Measurements from ENCODE around the gene SCN2B.

Gene SCN2B

GRCh38 chr11:118175031-118175992 lies 1.1 kb downstream of the SCN2B start:
- no peak for DNase-seq (ENCODE audit: low spot score)

DNA sequence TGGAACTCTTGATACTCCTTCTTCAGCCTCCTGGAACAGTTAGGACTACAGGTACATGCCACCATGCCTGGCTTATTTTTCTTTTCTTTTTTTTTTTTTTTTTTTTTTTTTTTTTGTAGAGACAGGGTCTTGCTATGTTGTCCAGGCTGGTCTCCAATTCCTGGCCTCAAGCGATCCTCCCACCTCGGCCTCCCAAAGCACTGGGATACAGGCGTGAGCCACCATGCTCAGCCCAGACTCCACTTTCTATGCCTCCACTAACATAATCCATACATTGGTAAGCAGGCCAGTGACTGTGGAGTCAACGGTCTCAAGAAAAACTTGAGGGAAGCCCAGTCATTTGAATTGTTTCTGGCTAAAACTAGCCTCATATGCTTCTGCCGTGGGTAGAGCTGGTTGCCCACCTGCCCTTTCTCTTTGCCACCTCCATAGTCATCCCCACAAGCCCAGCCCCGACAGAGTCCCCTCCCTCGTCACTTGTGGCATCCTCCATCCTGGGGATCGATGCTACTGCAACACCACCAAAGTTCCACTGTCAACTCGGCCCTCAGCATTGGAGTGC lies 2.4 kb downstream of the SCN2B start:
- no peak for DNase-seq (ENCODE audit: low spot score)

GRCh38 chr11:118172356-118172755 lies 4.1 kb downstream of the SCN2B start:
- DNase-seq (ENCODE audit: low spot score): no peak

DNA sequence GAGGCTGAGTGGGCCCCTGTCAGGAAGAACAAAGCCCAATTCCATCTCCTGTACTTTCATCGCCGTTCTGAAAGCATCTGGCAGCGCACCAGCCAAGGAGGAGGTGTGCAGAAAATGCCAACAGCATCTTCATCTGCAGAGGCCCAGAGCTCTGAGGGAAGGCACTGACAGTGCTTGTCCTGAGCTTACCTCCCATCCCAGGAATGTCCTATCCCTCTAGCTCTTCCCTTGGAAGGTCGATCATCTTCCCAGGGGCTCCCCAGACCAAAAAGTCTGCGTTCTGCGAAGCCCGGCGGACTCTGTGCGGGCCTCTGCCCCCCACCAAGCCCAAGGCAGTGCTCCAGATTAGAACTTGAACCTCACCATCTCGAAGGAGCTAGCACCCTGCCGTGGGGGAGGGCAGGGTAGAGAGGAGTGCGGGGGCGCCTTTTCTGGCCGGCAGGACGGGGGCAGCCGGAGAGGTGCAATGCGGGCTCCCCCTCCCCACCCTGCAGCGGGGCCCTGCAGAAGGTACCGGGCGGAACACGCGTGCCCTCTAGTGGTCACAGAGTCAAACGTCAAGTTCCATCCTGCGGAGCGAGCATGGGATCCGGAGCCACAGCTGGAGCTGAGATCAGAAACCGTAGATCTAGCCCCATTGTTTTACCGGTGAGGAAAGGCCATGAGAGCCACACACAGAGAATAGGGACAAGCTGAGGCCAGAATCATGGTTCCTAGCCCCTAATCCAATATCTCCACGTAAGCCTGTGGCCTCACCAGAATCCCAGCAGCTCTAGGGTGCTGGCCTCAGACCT lies 5.0 kb downstream of the SCN2B start:
- peak; percentile 84 for DNase-seq (ENCODE audit: low spot score)

DNA sequence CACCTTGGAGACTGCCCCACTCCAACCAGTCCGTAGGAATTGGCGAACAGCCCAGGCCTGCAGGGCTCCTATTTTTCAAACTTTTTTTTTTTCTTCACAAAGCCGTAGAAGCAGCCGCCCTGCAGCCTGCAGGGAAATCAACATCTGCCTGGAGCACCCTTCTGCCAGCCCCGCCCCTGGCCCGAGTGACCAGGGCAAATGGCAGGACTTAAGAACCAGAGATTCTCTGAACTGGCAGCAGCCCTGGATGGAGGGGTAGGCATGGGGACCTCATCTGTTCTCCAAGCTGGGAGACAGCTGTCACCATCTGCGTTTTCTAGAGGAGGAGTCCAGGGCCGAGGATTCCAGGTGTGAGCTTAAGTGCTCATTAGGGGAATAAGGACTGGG lies 5.6 kb downstream of the SCN2B start:
- no peak for DNase-seq (ENCODE audit: low spot score)

GRCh38 chr11:118170231-118170630 lies 6.2 kb downstream of the SCN2B start:
- no peak for DNase-seq (ENCODE audit: low spot score)

DNA sequence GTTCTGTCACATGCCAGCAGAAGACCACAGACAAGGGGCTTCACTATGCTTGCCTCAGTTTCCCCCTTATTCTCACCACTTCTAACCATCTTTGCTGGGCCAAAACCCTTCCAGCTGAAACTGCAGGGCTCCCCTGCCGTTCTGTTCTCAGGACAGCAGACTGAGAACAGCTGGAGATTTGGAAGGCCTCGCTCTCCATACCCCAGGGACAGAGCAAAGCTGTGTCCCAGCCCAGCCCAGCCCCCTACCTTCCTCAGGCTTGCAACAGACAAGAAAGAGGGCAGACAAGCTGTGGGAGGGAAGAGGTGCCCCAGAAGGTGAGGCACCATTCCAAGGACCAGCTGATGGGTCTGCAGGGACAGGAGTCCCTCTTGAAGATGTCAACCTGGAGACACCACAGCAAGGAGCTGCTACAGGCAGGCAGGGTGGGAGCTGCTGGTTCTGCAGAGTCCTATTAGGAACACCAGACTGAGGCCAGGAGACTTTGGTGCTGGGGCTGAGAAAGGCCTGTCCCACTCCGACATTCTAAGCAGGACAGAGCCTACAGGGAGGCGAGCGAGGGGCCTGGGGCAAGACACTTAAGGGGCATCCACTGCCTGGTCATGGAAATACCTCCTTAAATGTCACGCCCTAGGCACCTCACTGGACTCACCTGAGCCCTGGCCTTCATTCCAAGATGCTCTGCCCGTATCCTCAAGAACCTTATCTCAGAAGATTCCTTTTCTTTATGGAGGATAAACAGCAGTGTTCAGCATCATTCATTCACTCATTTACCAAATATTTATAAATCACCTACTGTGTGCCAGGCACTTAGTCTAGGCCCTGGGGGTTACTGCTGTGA lies 6.9 kb downstream of the SCN2B start:
- no peak for DNase-seq (ENCODE audit: low spot score)

DNA sequence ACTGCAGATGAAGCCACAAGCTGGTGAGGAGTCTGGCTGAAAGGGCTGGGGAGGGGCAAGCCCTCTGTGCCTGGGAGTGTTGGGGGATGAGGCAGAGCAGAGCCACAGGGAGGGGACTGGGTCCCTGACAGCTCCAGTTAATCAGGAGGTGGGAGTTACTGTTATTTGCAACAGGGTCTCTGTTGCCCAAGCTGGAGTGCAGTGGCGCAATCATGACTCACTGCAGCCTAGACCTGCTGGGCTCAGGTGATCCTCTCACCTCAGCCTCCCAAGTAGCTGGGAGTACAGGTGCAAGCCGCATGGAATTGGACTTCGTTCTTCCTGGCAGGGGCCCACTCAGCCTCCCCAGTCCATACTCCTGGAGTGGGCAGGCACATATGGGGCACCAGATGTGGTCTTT lies 7.7 kb downstream of the SCN2B start:
- no peak for DNase-seq (ENCODE audit: low spot score)

DNA sequence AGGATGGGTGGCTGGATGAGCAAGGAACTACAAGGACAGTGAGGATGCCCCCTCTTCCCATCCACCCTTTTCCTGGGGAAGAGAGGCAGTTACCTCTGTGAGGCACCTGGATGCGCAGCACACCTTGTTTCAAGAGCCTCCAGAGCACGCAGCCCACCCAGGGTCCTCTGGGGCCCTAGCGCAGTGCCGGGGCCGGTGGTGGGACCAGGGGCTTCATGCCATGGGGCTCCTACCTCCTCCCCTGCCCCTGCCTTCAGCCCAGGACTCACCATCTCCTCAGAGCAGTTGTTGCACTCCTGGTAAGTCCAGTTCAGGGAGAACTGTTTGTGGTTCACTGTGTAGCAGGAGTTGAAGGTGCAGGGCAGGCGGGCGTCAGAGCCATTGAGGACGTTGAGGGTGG lies 8.1 kb downstream of the SCN2B start:
- DNase-seq (ENCODE audit: low spot score): no peak

DNA sequence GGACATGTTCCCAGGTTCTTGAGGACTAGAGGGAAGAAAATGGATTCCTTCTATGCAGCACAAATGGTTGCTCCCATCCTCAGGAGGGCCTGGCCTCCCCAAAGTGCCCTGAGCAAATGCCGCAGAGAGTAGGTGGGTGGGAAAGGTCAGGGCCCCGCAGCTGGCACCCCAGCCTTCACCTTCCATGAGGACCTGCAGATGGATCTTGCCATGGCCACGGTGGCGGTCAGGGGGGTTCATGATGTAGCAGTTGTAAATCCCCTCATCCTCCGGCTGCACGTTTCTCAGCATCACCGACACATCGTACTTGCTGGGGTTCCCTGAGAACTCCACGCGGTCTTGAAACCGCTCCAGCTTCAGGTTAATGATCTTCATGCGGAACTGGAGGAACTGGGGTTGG lies 8.5 kb downstream of the SCN2B start:
- DNase-seq (ENCODE audit: low spot score): no peak

- DNase-seq (ENCODE audit: low spot score): no peak
Observed at GRCh38 chr11:118167253-118167652, 9.2 kb downstream of the SCN2B start.

GRCh38 chr11:118166641-118167040 lies 9.8 kb downstream of the SCN2B start:
- no peak for DNase-seq (ENCODE audit: low spot score)

DNA sequence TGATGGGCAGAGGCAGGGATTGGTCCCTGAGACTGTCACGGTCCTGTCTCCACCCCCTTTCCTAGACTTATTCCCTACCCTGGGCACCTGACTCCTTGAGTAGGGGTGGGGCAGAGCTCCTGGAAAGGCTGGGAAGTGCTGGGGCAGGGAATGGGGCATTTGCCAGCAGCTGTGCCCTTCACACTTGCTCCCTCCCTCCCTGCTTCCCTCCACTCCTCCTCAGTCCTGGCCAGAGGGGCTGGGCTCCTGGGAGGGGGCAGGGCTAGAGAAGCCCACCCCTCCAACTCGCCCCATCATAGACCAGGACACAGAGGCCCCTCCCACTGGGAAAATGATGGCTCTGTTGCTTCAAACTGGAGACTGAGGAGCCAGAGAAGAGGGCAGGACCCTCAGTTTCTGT lies 11.6 kb downstream of the SCN2B start:
- DNase-seq (ENCODE audit: low spot score): no peak

DNA sequence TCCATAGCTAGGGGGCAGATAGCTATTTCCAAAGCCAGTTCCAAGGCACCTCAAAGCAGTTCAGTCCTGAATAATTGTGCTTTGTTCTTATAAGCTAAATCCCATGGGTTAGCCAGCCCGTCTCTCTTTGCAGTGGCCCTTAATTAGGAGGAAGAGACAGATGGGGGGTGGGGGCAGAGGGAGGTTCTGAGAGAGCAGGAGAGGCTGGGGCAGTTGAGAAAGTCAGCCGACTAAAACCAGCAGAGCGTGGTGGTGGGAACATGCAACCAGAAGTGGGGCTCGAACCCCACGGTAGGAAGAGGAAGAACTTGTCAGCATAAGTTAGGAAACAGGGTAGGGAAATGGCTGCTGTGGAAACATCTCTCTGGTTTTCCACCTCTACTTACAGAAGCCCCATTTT lies 12.9 kb downstream of the SCN2B start:
- DNase-seq (ENCODE audit: low spot score): no peak

- no peak for DNase-seq (ENCODE audit: low spot score)
Observed at GRCh38 chr11:118162846-118163245, 13.6 kb downstream of the SCN2B start.

DNA sequence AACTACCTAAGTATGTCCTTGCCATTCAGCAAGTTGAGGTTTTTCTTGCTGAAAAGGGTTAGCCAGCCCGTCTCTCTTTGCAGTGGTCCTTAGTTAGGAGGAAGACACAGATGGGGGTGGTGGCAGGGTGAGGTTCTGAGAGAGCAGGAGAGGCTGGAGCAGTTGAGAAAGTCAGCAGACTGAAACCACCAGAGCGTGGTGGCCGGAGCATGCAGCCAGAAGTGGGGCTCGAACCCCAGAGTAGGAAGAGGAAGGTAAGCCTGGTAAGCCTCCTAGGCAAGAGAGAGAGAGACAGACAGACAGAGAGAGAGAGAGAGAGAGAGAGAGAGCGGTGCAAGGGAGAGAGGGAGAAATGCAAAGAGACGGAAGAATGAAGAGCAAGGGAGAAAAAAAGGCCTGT lies 14.7 kb downstream of the SCN2B start:
- DNase-seq (ENCODE audit: low spot score): no peak

DNA sequence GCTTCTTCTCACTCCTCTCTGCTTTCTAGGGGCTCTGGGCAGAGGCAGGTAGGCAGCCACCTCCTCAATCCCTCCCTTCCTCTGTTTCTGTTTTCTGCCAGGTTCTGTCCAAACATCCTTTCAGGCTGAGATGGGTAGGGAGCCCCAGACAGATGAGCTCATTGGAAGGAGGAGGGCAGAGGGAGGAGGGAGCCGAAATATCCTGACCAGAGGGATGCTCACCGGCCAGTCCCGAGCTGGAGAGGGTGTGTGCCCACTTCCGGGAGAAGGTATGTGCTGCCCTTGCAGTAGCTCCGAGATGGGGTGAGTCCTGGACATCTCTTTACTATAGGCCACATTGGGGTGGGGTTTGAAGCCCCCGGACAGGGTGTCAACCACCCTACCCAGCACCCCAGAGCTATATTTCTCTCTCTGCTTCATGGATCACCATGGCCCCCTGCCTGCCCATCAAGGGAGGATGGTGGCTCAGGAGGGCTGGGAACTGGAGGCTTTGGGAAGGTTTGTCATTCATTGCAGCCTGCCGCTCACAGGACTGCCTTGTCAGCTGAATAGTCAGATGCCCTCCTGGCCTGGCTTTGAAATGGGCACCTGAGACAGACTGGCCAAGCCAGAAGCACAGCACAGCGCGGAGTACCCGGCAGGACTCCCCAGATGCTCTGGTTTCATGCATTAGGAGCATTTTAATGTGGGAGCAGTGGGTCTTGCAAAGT lies 19.1 kb downstream of the SCN2B start:
- DNase-seq (ENCODE audit: low spot score): no peak

DNA sequence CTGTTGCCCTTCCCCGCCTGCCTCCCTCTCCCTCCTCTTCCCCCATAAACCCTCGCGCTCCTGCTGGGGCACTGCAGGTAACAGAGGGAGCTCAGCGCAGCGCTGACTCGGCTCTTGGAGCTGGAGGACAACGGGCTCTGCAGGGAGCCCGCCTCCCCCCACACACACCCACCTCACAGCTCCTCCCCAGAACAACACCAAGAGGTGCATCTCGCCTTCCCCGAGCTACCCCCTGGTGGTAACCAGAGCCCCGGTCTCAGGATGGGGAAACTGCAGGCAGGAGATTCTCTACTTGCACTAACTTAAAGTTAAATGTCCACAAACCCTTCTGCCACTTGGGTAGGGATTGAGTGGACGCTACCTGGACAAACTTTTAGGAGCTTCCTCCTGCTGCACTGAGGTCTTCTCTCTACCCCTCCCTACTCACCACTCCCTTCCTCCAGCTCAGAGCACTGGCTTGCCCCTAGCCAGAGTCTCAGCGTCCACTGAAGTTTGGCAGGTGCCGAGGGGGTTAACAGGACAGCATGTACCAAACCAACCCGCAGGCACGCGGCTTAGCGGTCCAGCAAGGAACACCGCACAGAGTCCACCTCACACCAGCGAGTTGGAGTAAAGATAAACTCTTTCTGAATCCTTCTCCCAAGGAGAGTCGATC lies 19.8 kb downstream of the SCN2B start:
- DNase-seq (ENCODE audit: low spot score): no peak

DNA sequence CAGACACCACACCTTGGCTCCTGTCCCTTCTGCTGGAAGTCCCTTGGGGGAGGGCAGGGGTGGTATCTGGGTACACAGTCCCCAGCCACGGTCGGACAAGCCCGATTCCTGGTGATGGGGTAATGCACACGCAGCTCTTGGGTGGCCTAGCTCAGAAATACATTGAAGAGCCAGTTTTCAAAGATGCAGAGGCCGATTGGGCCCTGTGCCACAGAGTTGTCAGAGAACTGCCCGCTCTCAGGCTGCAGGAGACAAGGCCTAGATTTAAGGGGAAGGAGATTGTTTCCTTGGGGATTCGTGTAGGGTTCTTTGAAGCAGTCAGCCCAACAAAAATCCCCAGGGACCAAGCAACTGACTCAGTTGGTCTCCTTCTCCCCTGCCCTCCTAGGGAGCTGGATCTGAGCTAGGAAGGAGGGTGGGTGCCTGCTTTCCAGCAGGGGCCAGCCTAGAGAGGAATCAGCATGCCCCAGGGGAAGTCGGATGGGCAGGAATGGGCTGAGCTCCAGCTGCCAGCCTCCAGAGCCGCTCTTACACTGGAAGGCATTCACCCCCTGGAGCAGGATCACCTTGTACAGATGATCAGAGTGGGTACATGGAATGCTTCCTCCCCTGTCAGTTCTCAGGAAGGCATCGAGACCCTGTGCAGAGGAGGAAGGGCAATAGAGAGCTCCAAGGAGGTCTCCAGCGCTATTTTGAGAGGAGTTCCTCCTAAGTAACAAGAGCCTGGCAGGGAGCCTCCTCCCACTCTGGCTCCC lies 20.5 kb downstream of the SCN2B start:
- DNase-seq (ENCODE audit: low spot score): no peak

DNA sequence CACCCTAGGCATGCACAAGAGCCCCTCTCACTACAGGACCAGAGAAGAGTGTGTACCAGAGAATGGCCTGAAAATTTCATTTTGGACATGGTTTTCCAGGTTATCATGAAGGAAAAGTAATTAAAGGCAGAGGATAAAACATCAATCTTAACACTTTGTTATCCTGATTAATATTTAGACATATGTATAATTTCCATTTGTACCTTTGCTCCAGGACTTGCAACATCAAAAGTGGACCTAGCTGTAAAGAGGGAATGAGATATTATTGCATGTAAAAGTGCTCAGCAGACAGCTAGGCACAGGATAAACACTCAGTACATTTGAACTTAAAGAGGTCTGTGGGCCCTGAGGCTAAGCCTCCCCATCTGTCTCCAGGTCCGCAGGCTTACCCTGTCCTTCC lies 21.8 kb downstream of the SCN2B start:
- DNase-seq (ENCODE audit: low spot score): no peak
